GM23248 (cell line): ENCODE data around the gene PSMC6. TPM values are rescaled to one million over a fixed set of nuclear protein-coding genes. Genes with fewer than 3 reads are reported as not detected.
A peak's percentile ranks its signal among the peaks of the same experiment; 100 is the strongest.

Experiments used
- DNase-seq: peaks from one replicate; pipeline ENCODE4 v3.0.0-alpha.2; 2015
- H2AFZ ChIP-seq: fragments of 200-600 bp; sonication (generic); 2 replicates; pipeline ENCODE4 v1.6.1; 2016; ENCODE audit warnings: antibody characterized with exemption
- H3F3A ChIP-seq: fragments of 200-600 bp; sonication (generic); 2 replicates; pipeline ENCODE4 v1.6.1; 2016; ENCODE audit warnings: mild to moderate bottlenecking, antibody characterized with exemption, mixed run types; ENCODE audit not compliant: insufficient read depth
- H3K27ac ChIP-seq: fragments of 200-600 bp; sonication (generic); 2 replicates; pipeline ENCODE4 v1.5.1; 2016; ENCODE audit warnings: mild to moderate bottlenecking
- H3K27me3 ChIP-seq: fragments of 200-600 bp; sonication (generic); replicated peaks from 2 replicates; pipeline ENCODE4 v1.6.1; 2016; ENCODE audit warnings: mild to moderate bottlenecking; ENCODE audit not compliant: insufficient read depth
- H3K36me3 ChIP-seq: fragments of 200-600 bp; sonication (generic); 2 replicates; pipeline ENCODE4 v1.6.1; 2016; ENCODE audit warnings: low read depth, mild to moderate bottlenecking
- H3K4me1 ChIP-seq: fragments of 200-600 bp; sonication (generic); 2 replicates; pipeline ENCODE4 v1.6.1; 2016; ENCODE audit warnings: mild to moderate bottlenecking; ENCODE audit not compliant: insufficient read depth
- H3K4me2 ChIP-seq: fragments of 200-600 bp; sonication (generic); one replicate; pipeline ENCODE4 v1.6.1; 2016; ENCODE audit warnings: mild to moderate bottlenecking; ENCODE audit not compliant: unreplicated experiment
- H3K4me3 ChIP-seq: fragments of 200-600 bp; sonication (generic); 2 replicates; pipeline ENCODE4 v1.5.1; 2016; ENCODE audit warnings: mild to moderate bottlenecking
- H3K79me2 ChIP-seq: fragments of 200-600 bp; sonication (generic); 2 replicates; pipeline ENCODE4 v1.6.1; 2016; ENCODE audit warnings: mild to moderate bottlenecking; ENCODE audit not compliant: insufficient read depth
- H3K9ac ChIP-seq: fragments of 200-600 bp; sonication (generic); 2 replicates; pipeline ENCODE4 v1.6.1; 2016; ENCODE audit warnings: mild to moderate bottlenecking
- H3K9me2 ChIP-seq: fragments of 200-600 bp; sonication (generic); 2 replicates; pipeline ENCODE4 v1.6.1; 2016; ENCODE audit warnings: mixed run types, mild to moderate bottlenecking, moderate library complexity; ENCODE audit not compliant: insufficient read depth
- H3K9me3 ChIP-seq: fragments of 200-600 bp; sonication (generic); one replicate; pipeline ENCODE4 v1.6.1; 2017; ENCODE audit warnings: low read depth
- H4K20me1 ChIP-seq: fragments of 200-600 bp; sonication (generic); 2 replicates; pipeline ENCODE4 v1.6.0; 2016; ENCODE audit not compliant: insufficient read depth
- EZH2 ChIP-seq: fragments of 200-600 bp; sonication (generic); IDR thresholded peaks from 2 replicates; pipeline ENCODE4 v1.6.1; 2018; ENCODE audit warnings: antibody characterized with exemption, mild to moderate bottlenecking; ENCODE audit not compliant: insufficient read depth, poor library complexity, severe bottlenecking
- EZH2phosphoT487 ChIP-seq: fragments of 200-600 bp; sonication (generic); IDR thresholded peaks from 2 replicates; pipeline ENCODE4 v1.6.1; 2018; ENCODE audit warnings: antibody characterized with exemption, moderate library complexity, mild to moderate bottlenecking, low read depth; ENCODE audit not compliant: insufficient read depth
- WGBS, 2 experiments: methylation state at CpG; one replicate each; pipeline ENCODE4 v1.1.6; 2015 to 2017; ENCODE audit warnings: low lambda C conversion rate in 2 of 2, low coverage in 1 of 2; ENCODE audit errors: missing lambda C conversion rate in 2 of 2; 5-methylcytosine and 5-hydroxymethylcytosine counted together
- in situ Hi-C: fragments of 300-500 bp; cut with MboI; formaldehyde crosslinking; loops from 2 replicates; pipeline ENCODE4 v1.15.0; 2020
- polyA plus RNA-seq: library from polyadenylated mRNA; unstranded; fragments of >200 nt; fragmentation: Nextera tagmentation; extraction: Ambion mirVana; gene quantifications from 2 replicates; pipeline ENCODE4 v1.2.1, GENCODE V29; 2016
- total RNA-seq: library from RNA; depleted of rRNA; stranded (reverse); fragments of >200 nt; shearing (Covaris generic); gene quantifications from 2 replicates; pipeline ENCODE4 v1.2.3, GENCODE V29; 2014; rRNA removed

The PSMC6 gene
- total RNA-seq = 68.3 and 108 TPM in 2 replicates
- 92.4 and 98.8 TPM in 2 replicates for polyA plus RNA-seq

- Histone ChIP-seq H3K9me3 (no peaks in the 10 kb centered on the region), H3F3A (peaks cover 15% of the 10 kb centered on the region), H4K20me1 (no peaks in the 10 kb centered on the region; the same call in 1 of the 2 replicates), H3K36me3 (peaks cover 34% of the 10 kb centered on the region), H3K79me2 (peaks cover 50% of the 10 kb centered on the region), H2AFZ (peak within 1 kb of the TSS; percentile 98), H3K4me1 (peaks cover 50% of the 10 kb centered on the region), H3K4me3 (peak within 1 kb of the TSS; percentile 85), H3K27me3 (no peaks in the 10 kb centered on the region), H3K4me2 (peak within 1 kb of the TSS; percentile 96), H3K9me2 (no peaks in the 10 kb centered on the region), H3K27ac (peak within 1 kb of the TSS; percentile 78), H3K9ac (peak within 1 kb of the TSS; percentile 90)
- in situ Hi-C loops = no loop called here
- TF ChIP-seq EZH2 (no peak), EZH2phosphoT487 (no peak)
- peak; percentile 96 for DNase-seq
- WGBS, 2 experiments = 0 to 1% methylated on average over 41 to 43 of the region's 43 CpGs
Observed at GRCh38 chr14:52706724-52707706, at the start of gene PSMC6. Gene PSMC6, plus strand, starts transcription at chr14:52707200. Its CDS starts 20 bp downstream, at chr14:52707220.

DNA sequence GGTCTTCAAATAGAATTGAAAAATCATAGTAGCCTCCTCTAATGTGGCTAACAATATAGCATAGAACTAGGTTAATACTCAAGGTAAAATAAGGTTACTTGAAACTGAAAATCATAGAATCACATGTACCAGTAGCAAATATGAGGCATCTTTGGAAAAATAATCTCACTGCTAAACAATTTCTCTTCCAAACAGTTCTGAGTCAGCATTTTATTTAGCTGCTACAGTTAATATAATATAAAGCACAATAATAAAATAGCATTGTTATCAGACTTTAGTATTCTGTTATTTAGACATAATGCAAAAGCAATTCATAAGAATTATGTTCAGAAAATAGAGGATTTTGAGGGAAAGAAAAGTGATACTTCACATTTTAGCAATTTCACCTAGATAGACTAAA, 46.7 kb upstream of the PSMC6 start:
- H3K27ac ChIP-seq = no peak overlapping the region
- no peaks in the 10 kb centered on the region for H3K27me3 ChIP-seq
- H3K9me2 ChIP-seq = no peaks in the 10 kb centered on the region
- TF ChIP-seq EZH2 = no peak
- TF ChIP-seq EZH2phosphoT487 = no peak
- H3K9ac ChIP-seq = no peak overlapping the region
- no peaks in the 10 kb centered on the region for H4K20me1 ChIP-seq
- H3K9me3 ChIP-seq = no peaks in the 10 kb centered on the region
- H3K79me2 ChIP-seq = no peaks in the 10 kb centered on the region
- in situ Hi-C loops = no loop called here
- no peak overlapping the region for H3K4me2 ChIP-seq
- no peak overlapping the region for H3K4me3 ChIP-seq
- H3K4me1 ChIP-seq = no peaks in the 10 kb centered on the region
- H2AFZ ChIP-seq = no peak overlapping the region
- H3F3A ChIP-seq = no peaks in the 10 kb centered on the region
- DNase-seq = no peak
- peaks cover 16% of the 10 kb centered on the region for H3K36me3 ChIP-seq

GRCh38 chr14:52660832-52661231, 46.2 kb upstream of the PSMC6 start:
- 93 to 96% methylated on average over 1 of the region's 1 CpG for WGBS, 2 experiments
- Histone ChIP-seq H3K9ac (no peak overlapping the region), H3F3A (no peaks in the 10 kb centered on the region), H3K79me2 (no peaks in the 10 kb centered on the region), H3K27ac (no peak overlapping the region), H4K20me1 (no peaks in the 10 kb centered on the region), H3K36me3 (peaks cover 20% of the 10 kb centered on the region), H3K4me1 (no peaks in the 10 kb centered on the region), H3K4me3 (no peak overlapping the region), H3K4me2 (no peak overlapping the region), H2AFZ (no peak overlapping the region), H3K9me2 (no peaks in the 10 kb centered on the region), H3K9me3 (no peaks in the 10 kb centered on the region), H3K27me3 (no peaks in the 10 kb centered on the region)
- DNase-seq = no peak
- in situ Hi-C loops = no loop called here
- TF ChIP-seq EZH2 = no peak
- no peak for TF ChIP-seq EZH2phosphoT487

- H2AFZ ChIP-seq = no peak overlapping the region
- no peaks in the 10 kb centered on the region for H3K9me2 ChIP-seq
- H3K79me2 ChIP-seq = no peaks in the 10 kb centered on the region
- no peak overlapping the region for H3K9ac ChIP-seq
- no peaks in the 10 kb centered on the region for H3K27me3 ChIP-seq
- no peaks in the 10 kb centered on the region for H4K20me1 ChIP-seq
- H3K9me3 ChIP-seq = no peaks in the 10 kb centered on the region
- peaks cover 25% of the 10 kb centered on the region for H3K36me3 ChIP-seq
- DNase-seq = no peak
- no peaks in the 10 kb centered on the region for H3F3A ChIP-seq
- no peak for TF ChIP-seq EZH2
- no peak for TF ChIP-seq EZH2phosphoT487
- WGBS, 2 experiments = 98% methylated on average over 2 of the region's 2 CpGs
- in situ Hi-C loops = no loop called here
- no peak overlapping the region for H3K27ac ChIP-seq
- no peak overlapping the region for H3K4me3 ChIP-seq
- H3K4me1 ChIP-seq = no peaks in the 10 kb centered on the region
- H3K4me2 ChIP-seq = no peak overlapping the region
Observed at GRCh38 chr14:52661314-52661713, 45.7 kb upstream of the PSMC6 start.
